K562 (cell line): ENCODE measurements around the gene LAX1. TPM values are rescaled to one million over a fixed set of nuclear protein-coding genes. Genes with fewer than 3 reads are reported as not detected.
A peak's percentile ranks its signal among the peaks of the same experiment; 100 is the strongest.

Source experiments
- ATAC-seq: fragments of 200-7000 bp; cut with Tn5 transposase; 3 replicates; pipeline ENCODE4 v1.9.1; 2020; ENCODE audit warnings: moderate library complexity
- BruUV-seq: library from RNA; stranded (reverse); fragments of 400-500 nt; replicated peaks from 2 replicates; lab custom pipeline; 2021; lab: Mats Ljungman, UMichigan
- CTCF ChIA-PET: fragments of 300-600 bp; formaldehyde crosslinking; extraction: SDS; loops from one replicate; lab custom pipeline; 2021; ENCODE audit warnings: low intra/inter-chr PET ratio; lab: Yijun Ruan, JAX
- POLR2A ChIA-PET: fragments of 300-600, 350-650 bp; sonication (Branson Sonifier 250); formaldehyde crosslinking; extraction: SDS; loops from one replicate; lab custom pipeline; 2021; ENCODE audit warnings: antibody characterized with exemption, inconsistent platforms; lab: Yijun Ruan, JAX
- DNase-seq, 4 experiments: peaks; one replicate each; pipeline versions ENCODE4 v3.0.0 to v3.0.0-alpha.2; 2011 to 2018; ENCODE audit warnings: low spot score in 3 of 4, mixed read lengths in 3 of 4; ENCODE audit errors: extremely low read depth in 1 of 4
- FAIRE-seq: peaks from 2 replicates; lab custom pipeline; 2011; peaks lifted over from hg19 to GRCh38; lab: Jason Lieb, UNC
- H2AFZ ChIP-seq: 2 replicates; pipeline ENCODE4 v1.6.0; 2011; ENCODE audit warnings: low read depth, low read length, control low read depth, inconsistent platforms
- H3K27ac ChIP-seq: fragments of 200-600 bp; 3 replicates; pipeline ENCODE4 v1.8.0; 2011; ENCODE audit warnings: low read depth, mild to moderate bottlenecking, control low read depth, inconsistent platforms, low read length, moderate library complexity, mixed read lengths; ENCODE audit errors: extremely low read depth
- H3K27me3 ChIP-seq, 2 experiments: fragments of 300-600 bp in 1 of 2; 2 replicates in 1 of 2; 3 replicates in 1 of 2; pipeline versions ENCODE4 v1.6.0 to v1.8.0; 2011; ENCODE audit warnings: inconsistent platforms in 2 of 2, low read length in 2 of 2, mild to moderate bottlenecking in 1 of 2, mixed read lengths in 1 of 2, moderate library complexity in 1 of 2; ENCODE audit not compliant: control insufficient read depth in 2 of 2, insufficient read depth in 2 of 2
- H3K36me3 ChIP-seq: fragments of 300-600 bp; 3 replicates; pipeline ENCODE4 v1.8.0; 2011; ENCODE audit warnings: mild to moderate bottlenecking, low read length, inconsistent platforms; ENCODE audit not compliant: control insufficient read depth, insufficient read depth
- H3K4me1 ChIP-seq, 2 experiments: fragments of 200-600 bp in 1 of 2; replicated peaks in 1 of 2; 2 replicates in 1 of 2; 3 replicates in 1 of 2; pipeline versions ENCODE4 v1.5.1 to v1.8.0; 2011; ENCODE audit warnings: inconsistent platforms in 2 of 2, low read length in 2 of 2, mild to moderate bottlenecking in 1 of 2, mixed read lengths in 1 of 2, moderate library complexity in 1 of 2; ENCODE audit not compliant: control insufficient read depth in 2 of 2, insufficient read depth in 2 of 2
- H3K4me2 ChIP-seq: 2 replicates; pipeline ENCODE4 v1.6.1; 2011; ENCODE audit warnings: low read length, control low read depth, inconsistent platforms, mixed read lengths; ENCODE audit not compliant: insufficient read depth
- H3K4me3 ChIP-seq: fragments of 200-600 bp; sonication (generic), shearing (Covaris generic); 2 replicates; pipeline ENCODE4 v1.5.1; 2016; ENCODE audit warnings: control low read depth, inconsistent platforms
- H3K79me2 ChIP-seq: fragments of 200-600 bp; 3 replicates; pipeline ENCODE4 v1.8.0; 2011; ENCODE audit warnings: low read length, inconsistent platforms; ENCODE audit not compliant: control insufficient read depth, insufficient read depth
- H3K9ac ChIP-seq, 2 experiments: 2 replicates each; pipeline versions ENCODE4 v1.6.0 to v1.6.1; 2011; ENCODE audit warnings: low read depth in 2 of 2, low read length in 2 of 2, control low read depth in 1 of 2, inconsistent platforms in 1 of 2, mild to moderate bottlenecking in 1 of 2, mixed read lengths in 1 of 2; ENCODE audit not compliant: insufficient read depth in 1 of 2
- H3K9me1 ChIP-seq: one replicate; pipeline ENCODE4 v1.6.0; 2011; ENCODE audit warnings: inconsistent platforms, mild to moderate bottlenecking, low read length, moderate library complexity; ENCODE audit not compliant: control insufficient read depth, insufficient read depth
- H3K9me3 ChIP-seq: replicated peaks from 2 replicates; pipeline ENCODE4 v1.5.1; 2011; ENCODE audit warnings: low read depth, low read length, inconsistent platforms; ENCODE audit not compliant: control insufficient read depth, insufficient read depth
- H4K20me1 ChIP-seq: replicated peaks from 2 replicates; pipeline ENCODE4 v1.6.1; 2011; ENCODE audit warnings: low read length, inconsistent platforms, mixed read lengths; ENCODE audit not compliant: control insufficient read depth, insufficient read depth
- MEIS2 ChIP-seq: fragments of 450-650 bp; IDR thresholded peaks from 2 replicates; pipeline ENCODE4 v1.6.1; 2014; ENCODE audit warnings: mild to moderate bottlenecking; ENCODE audit not compliant: partially characterized antibody
- NFXL1 ChIP-seq: fragments of 450-650 bp; formaldehyde crosslinking; IDR thresholded peaks from 2 replicates; pipeline ENCODE4 v1.4.0; 2021; ENCODE audit warnings: mild to moderate bottlenecking
- NR2C2 ChIP-seq, 2 experiments: fragments of 200-800 bp in 1 of 2; sonication (Bioruptor generic) in 1 of 2; sonication (generic) in 1 of 2; formaldehyde crosslinking in 1 of 2; IDR thresholded peaks; 2 replicates each; pipeline versions ENCODE4 v1.6.1 to v1.8.0; 2016 to 2022; ENCODE audit warnings: mild to moderate bottlenecking in 1 of 2, missing compliant biosample characterization in 1 of 2, missing genetic modification characterization in 1 of 2, missing genetic modification reagents in 1 of 2
- ZEB2 ChIP-seq: fragments of 450-650 bp; IDR thresholded peaks from 2 replicates; pipeline ENCODE4 v1.6.1; 2016
- ZKSCAN1 ChIP-seq: fragments of 150-350 bp; IDR thresholded peaks from 2 replicates; pipeline ENCODE4 v1.6.1; 2016; ENCODE audit warnings: low read depth, low read length
- WGBS: fragments of 100-300 bp; shearing (Covaris generic); methylation state at CpG from one replicate; pipeline ENCODE4 v1.1.6; 2016; ENCODE audit warnings: low coverage, mixed read lengths; ENCODE audit not compliant: insufficient coverage; ENCODE audit errors: missing lambda C conversion rate; 5-methylcytosine and 5-hydroxymethylcytosine counted together
- in situ Hi-C: fragments of 300-500 bp; cut with MboI; formaldehyde crosslinking; loops from 4 replicates; pipeline ENCODE4 v1.15.0; 2018; ENCODE audit warnings: inconsistent platforms, mixed read lengths
- intact Hi-C: fragments of 100-400 bp; cut with micrococcal nuclease; formaldehyde crosslinking; loops from 2 replicates; pipeline ENCODE4 v1.14.2; 2022
- polyA plus RNA-seq, 8 experiments: library from polyadenylated mRNA; depleted of rRNA in 4 of 8; stranded (reverse) in 5 of 8; unstranded in 3 of 8; fragments of >200 nt; fragmentation: Nextera tagmentation in 2 of 8; fragmentation: Illumina TruSeq in 1 of 8; extraction: Ambion mirVana in 2 of 8; extraction: Trizol in 1 of 8; gene quantifications; 2 replicates each; pipeline versions ENCODE4 v1.2.1 to v1.2.3, GENCODE V29; 2011 to 2014; ENCODE audit warnings: inconsistent platforms in 1 of 8, missing spikeins in 1 of 8
- total RNA-seq, 7 experiments: library from RNA; depleted of rRNA in 6 of 7; stranded (reverse); fragments of >200 nt in 6 of 7; fragmentation: Illumina TruSeq in 2 of 7; extraction: Trizol in 2 of 7; gene quantifications; 2 replicates each; pipeline versions ENCODE4 v1.2.1 to v1.2.3, GENCODE V29; 2011 to 2021; ENCODE audit warnings: low replicate concordance in 1 of 7
- TF ChIP-seq, protein P1 (sequence below): fragments of 250-450 bp; sonication (Bioruptor Pico); IDR thresholded peaks from 2 replicates; pipeline ENCODE4 v1.8.0; 2021; ENCODE audit warnings: mild to moderate bottlenecking, moderate library complexity
- TF ChIP-seq, protein P2 (sequence below), 2 experiments: IDR thresholded peaks in 1 of 2; conservative IDR thresholded peaks in 1 of 2; 2 replicates each; pipeline ENCODE4 v1.6.1; 2016; ENCODE audit warnings: low read depth in 2 of 2, mild to moderate bottlenecking in 1 of 2, missing compliant biosample characterization in 1 of 2, missing genetic modification characterization in 1 of 2, moderate library complexity in 1 of 2
- TF ChIP-seq, protein P3 (sequence below): fragments of 450-650 bp; IDR thresholded peaks from 2 replicates; pipeline ENCODE4 v1.6.1; 2016

The LAX1 gene
- total and polyA plus RNA-seq, 9 of the 15 experiments (the other 6 are each of a cell fraction or from before 2014, with no cell fraction given): not detected

DNA sequence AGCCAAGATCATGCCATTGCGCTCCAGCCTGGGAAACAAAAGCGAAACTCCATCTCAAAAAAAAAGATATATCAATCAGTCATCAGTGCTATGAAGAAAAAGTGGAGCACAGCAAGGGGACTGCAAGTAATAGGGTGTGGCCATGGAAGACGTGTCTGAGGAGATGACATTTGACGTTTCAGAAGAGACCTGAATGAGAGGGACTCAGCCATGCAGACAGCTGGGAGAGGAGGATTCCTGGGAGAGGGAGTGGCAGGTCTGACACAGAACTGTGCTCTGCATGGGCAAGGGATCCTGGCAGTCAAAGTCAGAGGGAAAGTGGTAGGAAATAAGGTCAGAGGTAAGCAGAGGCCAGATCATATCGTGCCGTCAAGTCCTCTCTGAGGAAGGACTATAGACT is 3.3 kb downstream of the LAX1 start:
- ATAC-seq (0 out of 3 replicates have a peak, but pooled peaks have one; percentile 12), FAIRE-seq (no peak), DNase-seq (peak in 1 of 4 experiments; percentile 9)
- BruUV-seq: no TSS peak
- Histone ChIP-seq H3K4me3 (no peak overlapping the region), H3K36me3 (no peaks in the 10 kb centered on the region), H3K4me1 (peaks cover 4 to 12% of the 10 kb centered on the region in 2 experiments; a peak in 4 of 5 replicates), H3K27ac (no peak overlapping the region), H3K9ac (no peak overlapping the region), H3K9me3 (no peaks in the 10 kb centered on the region), H3K4me2 (no peak overlapping the region), H3K9me1 (no peaks in the 10 kb centered on the region), H3K79me2 (no peaks in the 10 kb centered on the region), H2AFZ (no peak overlapping the region), H4K20me1 (no peaks in the 10 kb centered on the region), H3K27me3 (peaks cover 31 to 32% of the 10 kb centered on the region in 2 experiments)
- WGBS: 19% methylated on average over 6 of the region's 6 CpGs
- intact Hi-C loops: no loop called here
- CTCF ChIA-PET: no interaction called here
- POLR2A ChIA-PET: interaction anchor here (0.6 kb wide), 1 partner anchor 19 kb away, joined by 3 read pairs; no protein-coding TSS in a partner anchor
- in situ Hi-C loops: no loop called here
- TF ChIP-seq, protein P1, sequence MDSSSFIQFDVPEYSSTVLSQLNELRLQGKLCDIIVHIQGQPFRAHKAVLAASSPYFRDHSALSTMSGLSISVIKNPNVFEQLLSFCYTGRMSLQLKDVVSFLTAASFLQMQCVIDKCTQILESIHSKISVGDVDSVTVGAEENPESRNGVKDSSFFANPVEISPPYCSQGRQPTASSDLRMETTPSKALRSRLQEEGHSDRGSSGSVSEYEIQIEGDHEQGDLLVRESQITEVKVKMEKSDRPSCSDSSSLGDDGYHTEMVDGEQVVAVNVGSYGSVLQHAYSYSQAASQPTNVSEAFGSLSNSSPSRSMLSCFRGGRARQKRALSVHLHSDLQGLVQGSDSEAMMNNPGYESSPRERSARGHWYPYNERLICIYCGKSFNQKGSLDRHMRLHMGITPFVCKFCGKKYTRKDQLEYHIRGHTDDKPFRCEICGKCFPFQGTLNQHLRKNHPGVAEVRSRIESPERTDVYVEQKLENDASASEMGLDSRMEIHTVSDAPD: no peak
- TF ChIP-seq ZKSCAN1: no peak
- no peak for TF ChIP-seq ZEB2
- no peak for TF ChIP-seq NFXL1
- peak; percentile 68 for TF ChIP-seq MEIS2
- TF ChIP-seq NR2C2 (CRISPR knock-in tag; IDR thresholded peaks at IDR 0.05): no peak
- 0 out of 2 replicates have a peak, but pooled peaks have one; percentile 3 for TF ChIP-seq NR2C2 (tag; IDR thresholded peaks at IDR 0.05)
- TF ChIP-seq, protein P2, sequence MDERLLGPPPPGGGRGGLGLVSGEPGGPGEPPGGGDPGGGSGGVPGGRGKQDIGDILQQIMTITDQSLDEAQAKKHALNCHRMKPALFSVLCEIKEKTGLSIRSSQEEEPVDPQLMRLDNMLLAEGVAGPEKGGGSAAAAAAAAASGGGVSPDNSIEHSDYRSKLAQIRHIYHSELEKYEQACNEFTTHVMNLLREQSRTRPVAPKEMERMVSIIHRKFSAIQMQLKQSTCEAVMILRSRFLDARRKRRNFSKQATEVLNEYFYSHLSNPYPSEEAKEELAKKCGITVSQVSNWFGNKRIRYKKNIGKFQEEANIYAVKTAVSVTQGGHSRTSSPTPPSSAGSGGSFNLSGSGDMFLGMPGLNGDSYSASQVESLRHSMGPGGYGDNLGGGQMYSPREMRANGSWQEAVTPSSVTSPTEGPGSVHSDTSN (CRISPR knock-in tag; IDR thresholded peaks at IDR 0.05; ENCODE audit: low read depth): no peak
- TF ChIP-seq, protein P2 (tag; conservative IDR thresholded peaks at IDR 0.05; ENCODE audit: low read depth): peak; percentile 80
- TF ChIP-seq, protein P3, sequence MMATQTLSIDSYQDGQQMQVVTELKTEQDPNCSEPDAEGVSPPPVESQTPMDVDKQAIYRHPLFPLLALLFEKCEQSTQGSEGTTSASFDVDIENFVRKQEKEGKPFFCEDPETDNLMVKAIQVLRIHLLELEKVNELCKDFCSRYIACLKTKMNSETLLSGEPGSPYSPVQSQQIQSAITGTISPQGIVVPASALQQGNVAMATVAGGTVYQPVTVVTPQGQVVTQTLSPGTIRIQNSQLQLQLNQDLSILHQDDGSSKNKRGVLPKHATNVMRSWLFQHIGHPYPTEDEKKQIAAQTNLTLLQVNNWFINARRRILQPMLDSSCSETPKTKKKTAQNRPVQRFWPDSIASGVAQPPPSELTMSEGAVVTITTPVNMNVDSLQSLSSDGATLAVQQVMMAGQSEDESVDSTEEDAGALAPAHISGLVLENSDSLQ: peak; percentile 47
